Liver (tissue), 10 donors: ENCODE data around the gene PDE5A. TPM values are rescaled to one million over a fixed set of nuclear protein-coding genes. Genes with fewer than 3 reads are reported as not detected.
"Not testable (repeated sequence)": the region's sequence is repeated elsewhere in the genome, so short reads cannot be mapped to it uniquely, and the experiment has no call there.

Experiments used
- DNase-seq: peaks from one replicate; pipeline ENCODE4 v3.0.0-alpha.2; 2017; ENCODE audit warnings: low spot score
- H3K27ac ChIP-seq, 2 donors: one replicate each; pipeline ENCODE4 v1.7.0; 2013; ENCODE audit warnings: inconsistent platforms in 2 of 2, low read length in 2 of 2, control low read depth in 1 of 2, low read depth in 1 of 2, mild to moderate bottlenecking in 1 of 2
- H3K27me3 ChIP-seq, 4 donors: one replicate each; pipeline versions ENCODE4 v1.6.1 to v1.7.0; 2013; ENCODE audit warnings: low read length in 3 of 4, inconsistent platforms in 1 of 4, mild to moderate bottlenecking in 1 of 4, moderate library complexity in 1 of 4; ENCODE audit not compliant: control insufficient read depth in 4 of 4, insufficient read depth in 4 of 4
- H3K36me3 ChIP-seq, 4 donors: one replicate each; pipeline versions ENCODE4 v1.6.1 to v1.7.0; 2013; ENCODE audit warnings: low read length in 3 of 4, mild to moderate bottlenecking in 3 of 4, low read depth in 1 of 4, moderate library complexity in 1 of 4; ENCODE audit not compliant: control insufficient read depth in 4 of 4, insufficient read depth in 3 of 4
- H3K4me1 ChIP-seq, 4 donors: one replicate each; pipeline versions ENCODE4 v1.6.1 to v1.7.0; 2013; ENCODE audit warnings: low read length in 3 of 4, mild to moderate bottlenecking in 3 of 4, moderate library complexity in 1 of 4; ENCODE audit not compliant: control insufficient read depth in 4 of 4, insufficient read depth in 4 of 4
- H3K4me3 ChIP-seq, 3 donors: one replicate each; pipeline versions ENCODE4 v1.6.1 to v1.7.0; 2013; ENCODE audit warnings: low read length in 3 of 3, control low read depth in 1 of 3, low read depth in 1 of 3, mild to moderate bottlenecking in 1 of 3
- H3K9ac ChIP-seq, 2 donors: one replicate each; pipeline ENCODE4 v1.7.0; 2013; ENCODE audit warnings: low read length in 2 of 2, mild to moderate bottlenecking in 2 of 2, moderate library complexity in 2 of 2, control low read depth in 1 of 2, low read depth in 1 of 2
- H3K9me3 ChIP-seq, 4 donors: one replicate each; pipeline versions ENCODE4 v1.6.1 to v1.7.0; 2013; ENCODE audit warnings: low read length in 3 of 4; ENCODE audit not compliant: control insufficient read depth in 4 of 4
- MAX ChIP-seq: IDR thresholded peaks from 2 replicates; pipeline ENCODE4 v1.6.1; 2016; ENCODE audit warnings: antibody characterized with exemption
- RXRA ChIP-seq, 2 donors: IDR thresholded peaks; 2 replicates each; pipeline ENCODE4 v1.6.1; 2017 to 2018; ENCODE audit warnings: antibody characterized with exemption in 2 of 2, mild to moderate bottlenecking in 1 of 2
- WGBS: extraction: QIAGEN DNeasy Blood & Tissue Kit; methylation state at CpG from one replicate; pipeline ENCODE4 v1.1.7; 2013; 5-methylcytosine and 5-hydroxymethylcytosine counted together
- polyA plus RNA-seq, 2 donors: library from polyadenylated mRNA; stranded (reverse) in 1 of 2; unstranded in 1 of 2; fragments of 200-250 nt in 1 of 2; fragments of >200 nt in 1 of 2; fragmentation: Nextera tagmentation in 1 of 2; extraction: Ambion mirVana in 1 of 2; gene quantifications; one replicate each; pipeline versions ENCODE4 v1.2.1 to v1.2.3, GENCODE V29; 2013 to 2015
- small RNA-seq: library from RNA; depleted of rRNA; stranded (forward); fragments of <200 nt; gene quantifications from one replicate; pipeline ENCODE3, GENCODE V24; 2014
- total RNA-seq, 2 donors: library from RNA; depleted of rRNA; stranded (reverse); fragments of >200 nt; gene quantifications; one replicate each; pipeline ENCODE4 v1.2.3, GENCODE V29; 2014
- donor health status: healthy.
- donor health status: healthy.
- donor health status: healthy.
- donor health status: healthy.
- donor health status: healthy.

Gene PDE5A
- total and polyA plus RNA-seq, 4 donors: 0.61 to 3.8 (median 3.0) TPM

- TF ChIP-seq MAX: peak; percentile 56
- TF ChIP-seq RXRA (IDR thresholded peaks at IDR 0.05): peak in 1 of 2 donors; percentile 12
Measured at GRCh38 chr4:119454491-119455270, 173.9 kb downstream of the PDE5A start (continued).

GRCh38 chr4:119454151-119454490 lies 174.5 kb downstream of the PDE5A start:
- peak overlapping the region; percentile 80 to 91 for H3K27ac ChIP-seq
- WGBS: 3% methylated on average over 7 of the region's 7 CpGs
- not testable (repeated sequence) for DNase-seq

GRCh38 chr4:119453286-119453685 lies 175.3 kb downstream of the PDE5A start:
- H3K36me3 ChIP-seq, DNase-seq, H3K4me1 ChIP-seq, H3K27ac ChIP-seq, H3K27me3 ChIP-seq, H3K4me3 ChIP-seq, H3K9ac ChIP-seq, H3K9me3 ChIP-seq: not testable (repeated sequence)
- 96% methylated on average over 9 of the region's 9 CpGs for WGBS

More at GRCh38 chr4:119454151-119454490, 174.5 kb downstream of the PDE5A start:
- not testable (repeated sequence) for H3K36me3 ChIP-seq, H3K27me3 ChIP-seq, H3K4me1 ChIP-seq, H3K9me3 ChIP-seq
- Histone ChIP-seq H3K9ac (peak overlapping the region; percentile 82 to 83), H3K4me3 (peak overlapping the region; percentile 35 to 67 (median 38))

- not testable (repeated sequence) for H3K4me1 ChIP-seq, H3K27me3 ChIP-seq, H3K4me3 ChIP-seq, DNase-seq, H3K9me3 ChIP-seq, H3K27ac ChIP-seq, H3K36me3 ChIP-seq, H3K9ac ChIP-seq
- WGBS: 88% methylated on average over 6 of the region's 6 CpGs
Measured at GRCh38 chr4:119449851-119450250, 178.8 kb downstream of the PDE5A start.

Small RNAs within 50 kb of the gene (small RNA-seq; reads per million reads assigned to genes)
- gene RF00614: not detected
